IMR-90 (cell line): ENCODE results near the gene FBXL4.

Experiments used
- POLR2A ChIP-seq: IDR thresholded peaks from 2 replicates; pipeline ENCODE4 v1.6.1; 2012; ENCODE audit warnings: mild to moderate bottlenecking, low read depth, low read length
- TF ChIP-seq, protein P1 (sequence below): conservative IDR thresholded peaks from 2 replicates; pipeline ENCODE4 v1.5.1; 2012; ENCODE audit warnings: mild to moderate bottlenecking, low read depth, low read length, improper control_type of control experiment
- TF ChIP-seq, protein P2 (sequence below): fragments of 150-350 bp; IDR thresholded peaks from 2 replicates; pipeline ENCODE4 v1.6.1; 2017; ENCODE audit warnings: mild to moderate bottlenecking, antibody characterized with exemption, low read length, low read depth

DNA sequence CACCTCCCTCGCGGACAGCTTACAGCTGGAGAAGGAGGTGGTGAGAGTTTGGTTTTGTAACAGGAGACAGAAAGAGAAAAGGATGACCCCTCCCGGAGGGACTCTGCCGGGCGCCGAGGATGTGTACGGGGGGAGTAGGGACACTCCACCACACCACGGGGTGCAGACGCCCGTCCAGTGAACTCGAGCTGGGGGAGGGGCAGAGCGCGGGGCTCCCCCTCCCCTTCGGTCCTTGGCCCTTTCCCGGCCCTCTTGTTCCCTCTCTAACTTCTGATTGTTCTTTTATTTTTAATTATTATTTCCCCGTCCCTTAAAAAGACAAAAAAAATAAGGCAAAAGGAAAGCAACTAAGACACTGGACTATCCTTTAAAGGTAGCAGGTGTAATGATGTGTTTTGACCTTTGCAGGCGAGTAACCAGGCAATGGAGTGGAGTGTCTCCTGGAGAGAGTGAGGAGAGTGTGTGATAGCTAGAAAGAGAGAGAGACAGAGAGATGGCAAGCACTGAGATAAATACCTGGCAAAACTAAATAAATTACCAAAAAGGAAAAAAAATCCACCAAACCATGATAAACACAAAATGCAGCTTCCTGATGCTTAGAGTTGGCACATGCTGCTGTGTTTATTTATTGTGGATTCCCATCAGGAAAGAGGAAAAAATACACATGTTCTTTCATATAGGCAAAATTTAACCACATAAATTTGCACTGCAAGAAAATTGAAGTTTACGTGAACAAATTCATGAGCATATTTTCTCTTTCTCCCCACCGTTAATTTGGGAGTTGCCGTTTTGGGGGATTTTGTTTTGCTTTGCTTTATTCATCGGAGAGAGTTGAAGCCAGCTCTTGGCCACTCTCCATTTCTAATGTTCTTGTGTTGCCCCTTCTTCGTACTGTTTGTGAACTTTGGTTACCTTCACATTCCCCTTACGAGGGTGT is 111.5 kb downstream of the FBXL4 start:
- TF ChIP-seq, protein P1, sequence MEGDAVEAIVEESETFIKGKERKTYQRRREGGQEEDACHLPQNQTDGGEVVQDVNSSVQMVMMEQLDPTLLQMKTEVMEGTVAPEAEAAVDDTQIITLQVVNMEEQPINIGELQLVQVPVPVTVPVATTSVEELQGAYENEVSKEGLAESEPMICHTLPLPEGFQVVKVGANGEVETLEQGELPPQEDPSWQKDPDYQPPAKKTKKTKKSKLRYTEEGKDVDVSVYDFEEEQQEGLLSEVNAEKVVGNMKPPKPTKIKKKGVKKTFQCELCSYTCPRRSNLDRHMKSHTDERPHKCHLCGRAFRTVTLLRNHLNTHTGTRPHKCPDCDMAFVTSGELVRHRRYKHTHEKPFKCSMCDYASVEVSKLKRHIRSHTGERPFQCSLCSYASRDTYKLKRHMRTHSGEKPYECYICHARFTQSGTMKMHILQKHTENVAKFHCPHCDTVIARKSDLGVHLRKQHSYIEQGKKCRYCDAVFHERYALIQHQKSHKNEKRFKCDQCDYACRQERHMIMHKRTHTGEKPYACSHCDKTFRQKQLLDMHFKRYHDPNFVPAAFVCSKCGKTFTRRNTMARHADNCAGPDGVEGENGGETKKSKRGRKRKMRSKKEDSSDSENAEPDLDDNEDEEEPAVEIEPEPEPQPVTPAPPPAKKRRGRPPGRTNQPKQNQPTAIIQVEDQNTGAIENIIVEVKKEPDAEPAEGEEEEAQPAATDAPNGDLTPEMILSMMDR = no peak
- TF ChIP-seq, protein P2, sequence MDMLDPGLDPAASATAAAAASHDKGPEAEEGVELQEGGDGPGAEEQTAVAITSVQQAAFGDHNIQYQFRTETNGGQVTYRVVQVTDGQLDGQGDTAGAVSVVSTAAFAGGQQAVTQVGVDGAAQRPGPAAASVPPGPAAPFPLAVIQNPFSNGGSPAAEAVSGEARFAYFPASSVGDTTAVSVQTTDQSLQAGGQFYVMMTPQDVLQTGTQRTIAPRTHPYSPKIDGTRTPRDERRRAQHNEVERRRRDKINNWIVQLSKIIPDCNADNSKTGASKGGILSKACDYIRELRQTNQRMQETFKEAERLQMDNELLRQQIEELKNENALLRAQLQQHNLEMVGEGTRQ = no peak
- no peak for TF ChIP-seq POLR2A
